ENCODE results near the gene SDR42E1. TPM values are rescaled to one million over a fixed set of nuclear protein-coding genes. Genes with fewer than 3 reads are reported as not detected.

The SDR42E1 gene
- total RNA-seq, 1 experiment from 2014 or later, result 0.33 TPM

- in situ Hi-C loops (cut with HindIII; ENCODE audit: low pct_unique_long_range_greater_than_20kb, low sequenced_read_pairs), result no loop called here
- no peaks in the 10 kb centered on the region for H3K9me3 ChIP-seq (ENCODE audit: control insufficient read depth, insufficient read depth, low read depth, low read length)
- H3K27ac ChIP-seq (ENCODE audit: low read length), result no peak overlapping the region
- BruUV-seq (replicated peaks), result no TSS peak
- POLR2A ChIA-PET, result no interaction called here
- intact Hi-C loops (cut with micrococcal nuclease; ENCODE audit: unreplicated experiment), result no loop called here
- TF ChIP-seq TCF7L2 (IDR thresholded peaks at IDR 0.05; ENCODE audit: low read depth, low read length), result no peak
- TF ChIP-seq POLR2AphosphoS5 (IDR thresholded peaks at IDR 0.05; ENCODE audit: low read depth, low read length), result no peak
- no peak for TF ChIP-seq CTCF (IDR thresholded peaks at IDR 0.05)
- TF ChIP-seq SIN3A (IDR thresholded peaks at IDR 0.05; ENCODE audit: borderline replicate concordance, insufficient read depth, low read depth, low read length), result no peak
- TF ChIP-seq REST (IDR thresholded peaks at IDR 0.05; ENCODE audit: insufficient read depth in 1 of 2, low read depth in 2 of 2, low read length in 1 of 2), result no peak
- no peaks in the 10 kb centered on the region for H3K36me3 ChIP-seq (ENCODE audit: control insufficient read depth, insufficient read depth, low read length)
- 0 out of 2 replicates have a peak, but pooled peaks cover 2% of the 10 kb centered on the region for H3K4me1 ChIP-seq (ENCODE audit: control insufficient read depth, insufficient read depth, low read length)
- peak; percentile 64 for ATAC-seq
- CTCF ChIA-PET, result no interaction called here
- no peaks in the 10 kb centered on the region for H3K27me3 ChIP-seq (ENCODE audit: control insufficient read depth, insufficient read depth, low read length)
- no peak overlapping the region for H3K4me3 ChIP-seq (ENCODE audit: low read depth in 2 of 2, low read length in 2 of 2)
- no peak for DNase-seq (ENCODE audit: low read depth, low spot score)
Observed at GRCh38 chr16:81997738-81998137, 13.5 kb downstream of the SDR42E1 start.

GRCh38 chr16:81996664-81997509 lies 14.4 kb downstream of the SDR42E1 start:
- H3K4me1 ChIP-seq (ENCODE audit: control insufficient read depth, insufficient read depth, low read length), result 0 out of 2 replicates have a peak, but pooled peaks cover 2% of the 10 kb centered on the region
- TF ChIP-seq TCF7L2 (IDR thresholded peaks at IDR 0.05; ENCODE audit: low read depth, low read length) (no peak), CTCF (IDR thresholded peaks at IDR 0.05) (peak; percentile 31)
- no peaks in the 10 kb centered on the region for H3K36me3 ChIP-seq (ENCODE audit: control insufficient read depth, insufficient read depth, low read length)
- H3K9me3 ChIP-seq (ENCODE audit: control insufficient read depth, insufficient read depth, low read depth, low read length), result no peaks in the 10 kb centered on the region
- no peak for DNase-seq (ENCODE audit: low read depth, low spot score)
- BruUV-seq (replicated peaks), result no TSS peak
- no peak overlapping the region for H3K4me3 ChIP-seq (ENCODE audit: low read depth in 2 of 2, low read length in 2 of 2)
- ChIA-PET POLR2A (no interaction called here), CTCF (no interaction called here)
- intact Hi-C loops (cut with micrococcal nuclease; ENCODE audit: unreplicated experiment), result no loop called here
- H3K27me3 ChIP-seq (ENCODE audit: control insufficient read depth, insufficient read depth, low read length), result no peaks in the 10 kb centered on the region
- in situ Hi-C loops (cut with HindIII; ENCODE audit: low pct_unique_long_range_greater_than_20kb, low sequenced_read_pairs), result no loop called here
- no peak overlapping the region for H3K27ac ChIP-seq (ENCODE audit: low read length)
- peak; percentile 78; the same call in 1 of the 2 replicates for ATAC-seq

Measured in Panc1 (cell line).